Fibroblast of skin of left biceps (primary cell): ENCODE measurements around the gene EXOC6B.
"Not testable (repeated sequence)": the region's sequence is repeated elsewhere in the genome, so short reads cannot be mapped to it uniquely, and the experiment has no call there.

Experiments used
- DNase-seq, 2 experiments: peaks; one replicate each; pipeline ENCODE4 v3.0.0-alpha.2; 2013; ENCODE audit warnings: low read depth in 2 of 2

Gene EXOC6B

DNA sequence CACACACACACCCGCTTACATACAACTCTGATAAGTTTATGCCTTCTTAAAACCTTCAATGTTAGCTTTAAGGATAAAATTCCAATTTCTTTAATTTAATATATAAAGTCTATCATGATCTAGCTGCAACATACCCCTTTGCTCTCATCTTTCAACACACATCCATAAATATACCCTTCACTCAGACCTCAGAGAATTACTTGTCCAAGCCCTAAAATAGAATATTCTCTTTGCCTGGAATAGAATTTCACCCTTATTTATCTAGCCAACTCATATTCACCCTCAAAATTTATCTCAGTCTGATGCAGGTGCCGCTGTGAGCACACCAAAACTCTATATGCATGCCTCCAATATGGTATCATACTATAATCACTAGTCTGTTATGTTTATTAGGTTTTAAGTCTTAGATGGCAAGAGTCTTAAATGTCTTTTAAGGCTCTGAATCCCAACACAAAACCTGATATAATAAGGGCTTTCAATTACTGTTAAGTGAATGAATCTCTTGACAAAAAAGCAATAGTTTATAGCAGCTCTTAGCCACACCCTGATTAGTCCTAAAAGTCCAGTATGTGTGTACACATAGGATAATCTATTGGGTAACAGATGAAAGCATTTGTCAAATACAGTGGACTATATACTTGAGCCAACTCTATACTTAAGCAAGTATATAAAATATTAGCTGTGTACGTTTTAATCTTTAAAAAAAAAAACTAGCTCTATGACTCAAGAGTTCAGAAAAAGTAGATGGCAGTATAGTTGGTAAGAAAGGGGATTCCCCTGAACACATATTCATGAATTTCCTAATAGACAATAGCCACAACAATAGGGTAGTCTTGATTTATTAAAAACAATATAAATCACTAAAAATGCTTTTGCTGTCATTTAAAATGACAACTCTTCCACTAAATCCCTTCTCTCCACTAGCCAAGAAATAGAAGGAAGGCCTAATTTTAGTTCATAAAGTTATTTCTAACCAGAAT lies 144.5 kb downstream of the EXOC6B start:
- DNase-seq = no peak

DNA sequence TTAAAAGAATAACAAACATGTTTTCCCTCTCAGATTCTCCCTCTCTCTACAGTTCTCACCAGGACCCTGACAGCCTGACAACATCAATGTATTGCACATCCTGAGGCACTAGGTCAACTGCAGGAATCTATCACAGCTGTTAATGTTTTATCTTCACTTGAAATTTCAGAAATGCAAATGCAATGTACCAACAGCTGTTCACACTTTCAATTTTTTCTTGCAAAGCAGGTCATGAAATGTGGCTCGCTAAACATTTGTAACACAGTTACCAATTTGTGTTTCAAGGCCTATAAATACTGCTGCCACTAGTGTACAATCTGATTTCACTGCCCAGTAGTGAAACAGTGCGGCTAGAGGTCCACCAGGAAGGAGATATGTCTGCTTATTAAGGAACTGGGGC lies 147.8 kb downstream of the EXOC6B start:
- DNase-seq = no peak

DNA sequence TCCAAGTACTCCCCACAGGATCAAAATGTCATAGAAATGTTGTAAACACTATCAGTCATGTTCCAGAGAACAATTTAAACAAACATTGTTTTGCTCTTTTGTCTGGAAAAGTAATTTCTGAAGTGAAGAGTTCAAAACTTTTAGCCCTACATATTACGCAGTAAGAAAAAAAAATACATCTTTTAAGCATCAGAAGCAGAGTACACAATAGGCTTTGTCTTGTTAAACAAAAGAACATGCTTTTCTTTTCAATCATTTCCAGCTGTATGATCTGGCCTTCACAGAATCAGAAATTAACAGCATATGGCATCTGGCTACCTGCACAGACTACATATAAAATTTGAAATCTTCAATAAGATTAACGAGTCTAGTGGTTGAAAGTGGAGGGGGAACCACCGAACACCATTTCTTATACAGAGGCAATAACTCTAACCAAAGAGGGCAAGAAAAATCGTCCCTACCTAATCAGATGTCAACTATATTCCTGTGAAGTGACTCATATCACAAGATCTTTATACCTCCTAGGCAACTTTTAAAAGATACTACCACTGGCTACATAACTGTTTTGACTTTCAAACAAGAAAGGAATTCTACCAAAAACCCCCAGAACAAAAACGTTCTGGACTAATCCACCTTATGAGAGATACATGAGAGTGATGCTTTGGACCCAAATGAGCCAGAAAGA lies 149.3 kb downstream of the EXOC6B start:
- DNase-seq = no peak

DNA sequence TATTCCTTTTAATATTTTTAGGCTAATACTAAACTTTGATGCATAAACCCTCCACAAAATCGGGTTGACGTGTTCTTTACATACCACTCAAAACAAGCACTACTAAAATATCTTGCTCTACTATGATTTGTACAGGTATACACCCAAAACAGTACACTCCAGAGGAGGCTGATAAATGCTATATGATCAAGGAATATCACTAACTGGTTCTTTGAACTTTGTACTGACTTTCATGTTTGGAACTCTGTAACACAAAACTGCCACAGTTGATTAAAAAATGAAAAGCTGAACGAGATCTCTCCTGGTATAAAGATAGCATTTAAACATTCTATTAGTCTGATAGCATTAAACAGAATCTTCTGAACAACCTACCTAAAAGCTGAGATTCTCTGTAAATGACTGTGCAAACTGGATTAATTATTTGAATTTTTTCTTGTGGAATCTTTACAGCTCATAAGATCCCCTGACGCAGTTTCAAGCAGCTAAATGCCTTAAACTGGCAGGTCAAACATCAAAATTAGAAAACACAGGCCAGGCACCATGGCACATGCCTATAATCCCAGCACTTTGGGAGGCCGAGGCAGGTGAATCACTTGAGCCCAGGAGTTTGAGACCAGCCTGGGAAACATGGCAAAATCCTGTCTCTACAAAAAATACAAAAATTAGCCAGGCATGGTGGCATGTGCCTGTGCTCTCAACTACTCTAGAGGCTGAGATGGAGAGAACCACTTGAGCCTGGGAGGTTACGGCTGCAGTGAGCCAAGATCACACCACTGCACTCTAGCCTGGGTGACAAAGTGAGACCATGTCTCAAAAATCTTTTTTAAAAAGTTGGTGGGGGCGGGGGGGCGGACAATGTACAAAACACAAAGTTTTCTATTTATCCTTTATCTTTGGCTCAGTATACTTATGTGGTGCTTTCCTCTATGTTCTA lies 150.6 kb downstream of the EXOC6B start:
- no peak for DNase-seq

DNA sequence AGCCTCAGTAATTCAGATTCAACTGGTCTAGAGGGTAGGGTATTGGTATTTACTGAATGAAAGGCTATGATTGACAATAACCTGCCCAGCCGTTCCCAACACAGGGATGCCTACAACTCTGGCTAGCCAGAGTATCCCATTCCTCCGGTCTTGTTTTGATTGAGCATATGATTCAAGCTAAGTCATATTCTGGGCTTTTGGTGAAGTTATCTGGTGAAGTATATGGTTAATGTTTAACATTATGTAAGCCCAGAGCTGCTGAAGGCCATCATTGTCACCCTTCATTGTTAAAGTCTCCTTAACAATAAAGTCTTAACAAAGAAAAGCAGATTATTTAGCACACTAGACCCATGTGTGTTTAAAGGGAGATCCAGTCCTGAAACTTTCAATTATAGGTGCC lies 152.6 kb downstream of the EXOC6B start:
- DNase-seq = no peak

DNA sequence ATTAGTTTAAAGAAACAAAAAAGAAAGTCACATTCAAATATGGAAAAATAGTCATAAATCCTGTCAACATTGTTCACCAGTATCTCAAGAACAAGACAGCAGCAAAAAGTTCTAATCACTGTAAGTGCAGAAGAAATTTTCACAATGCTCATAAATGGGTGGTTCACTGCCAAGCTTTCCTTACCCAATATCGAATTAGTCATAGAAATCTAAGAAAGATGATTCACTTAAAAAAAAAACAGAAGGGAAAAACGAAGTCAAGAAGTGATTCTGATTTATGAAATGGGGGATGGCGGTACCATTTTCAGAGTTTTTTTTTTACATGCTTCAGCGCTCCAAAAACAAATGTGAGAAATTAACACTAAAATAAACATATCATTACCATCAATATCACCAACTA lies 156.7 kb downstream of the EXOC6B start:
- DNase-seq = peak; percentile 29 to 31

DNA sequence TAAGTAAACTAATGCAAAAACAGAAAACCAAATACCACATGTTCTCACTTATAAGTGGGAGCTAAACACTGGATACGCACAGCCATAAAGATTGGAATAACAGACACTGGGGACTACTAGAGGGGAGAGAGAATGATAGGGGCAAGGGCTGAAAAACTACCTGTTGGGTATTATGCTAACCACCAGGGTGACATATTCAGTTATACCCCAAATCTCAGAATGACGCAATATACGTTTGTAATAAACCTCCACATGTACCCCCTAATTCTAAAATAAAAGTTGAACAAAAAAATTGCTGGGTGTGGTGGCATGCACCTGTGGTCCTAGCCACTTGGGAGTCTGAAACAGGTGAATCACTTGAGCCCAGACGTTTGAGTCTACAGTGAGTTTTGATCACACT lies 157.2 kb downstream of the EXOC6B start:
- DNase-seq = no peak

DNA sequence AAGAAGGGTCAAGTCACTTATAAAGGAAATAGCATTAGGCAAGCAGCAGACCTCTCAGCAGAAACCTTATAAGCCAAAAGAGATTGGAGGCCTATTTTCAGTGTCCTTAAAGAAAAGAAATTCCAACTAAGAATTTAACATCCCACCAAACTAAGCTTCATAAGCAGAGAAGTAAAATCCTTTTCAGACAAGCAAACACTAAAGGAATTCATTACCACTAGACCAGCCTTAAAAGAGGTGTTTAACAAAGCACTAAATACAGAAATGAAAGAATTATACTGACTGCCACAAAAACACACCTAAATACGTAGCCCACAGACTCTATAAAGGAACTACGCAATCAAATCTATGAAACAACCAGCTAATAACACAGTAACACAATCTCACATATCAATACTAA lies 160.4 kb downstream of the EXOC6B start:
- no peak for DNase-seq

DNA sequence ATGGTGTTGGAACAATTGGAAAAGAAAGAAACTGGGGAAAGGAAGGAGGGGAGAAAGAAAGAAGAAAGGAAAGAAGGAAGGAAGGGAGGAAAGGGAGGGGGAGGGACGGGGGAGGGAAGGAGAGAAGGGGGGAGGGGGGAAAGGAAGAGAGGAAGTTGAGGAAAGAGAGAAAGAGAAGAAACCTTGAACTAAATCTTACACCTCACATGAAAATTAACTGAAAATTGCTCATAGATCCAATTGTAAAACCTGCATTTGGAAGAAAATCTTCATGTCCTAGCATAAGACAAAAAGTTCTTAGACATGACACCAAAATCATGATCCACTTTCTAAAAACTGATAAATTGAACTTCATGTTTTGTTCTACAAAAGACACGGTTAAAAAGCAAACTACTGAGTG lies 163.8 kb downstream of the EXOC6B start:
- no peak for DNase-seq

DNA sequence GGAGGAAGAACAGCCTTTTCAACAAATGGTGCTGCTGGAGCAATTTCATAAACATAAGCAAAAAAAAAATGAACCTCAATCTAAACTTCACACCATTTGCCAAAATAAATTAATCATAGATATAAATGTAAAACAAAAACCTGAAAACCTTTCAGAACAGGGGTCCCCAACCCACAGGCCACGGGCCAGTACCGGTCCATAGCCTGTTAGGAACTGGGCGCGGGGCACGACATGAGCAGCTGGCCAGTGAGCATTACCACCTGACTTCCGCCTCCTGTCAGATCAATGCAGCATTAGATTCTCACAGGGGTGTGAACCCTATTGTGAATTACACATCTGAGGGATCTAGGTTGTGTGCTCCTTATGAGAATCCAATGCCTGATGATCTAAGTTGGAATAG lies 176.0 kb downstream of the EXOC6B start:
- no peak for DNase-seq

DNA sequence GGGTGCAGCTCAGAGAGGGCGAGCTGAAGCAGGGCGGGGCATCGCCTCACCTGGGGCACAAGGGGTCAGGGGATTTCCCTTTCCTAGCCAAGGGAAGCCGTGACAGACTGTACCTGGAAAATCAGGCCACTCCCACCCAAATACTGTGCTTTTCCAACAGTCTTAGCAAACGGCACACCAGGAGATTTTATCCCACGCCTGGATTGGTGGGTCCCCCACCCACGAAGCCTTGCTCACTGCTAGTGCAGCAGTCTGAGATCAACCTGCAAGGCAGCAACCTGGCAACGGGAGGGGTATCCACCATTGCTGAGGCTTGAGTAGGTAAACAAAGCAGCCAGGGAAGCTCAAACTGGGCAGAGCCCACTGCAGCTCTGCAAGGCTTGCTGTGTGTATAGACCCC lies 184.6 kb downstream of the EXOC6B start:
- not testable (repeated sequence) for DNase-seq

DNA sequence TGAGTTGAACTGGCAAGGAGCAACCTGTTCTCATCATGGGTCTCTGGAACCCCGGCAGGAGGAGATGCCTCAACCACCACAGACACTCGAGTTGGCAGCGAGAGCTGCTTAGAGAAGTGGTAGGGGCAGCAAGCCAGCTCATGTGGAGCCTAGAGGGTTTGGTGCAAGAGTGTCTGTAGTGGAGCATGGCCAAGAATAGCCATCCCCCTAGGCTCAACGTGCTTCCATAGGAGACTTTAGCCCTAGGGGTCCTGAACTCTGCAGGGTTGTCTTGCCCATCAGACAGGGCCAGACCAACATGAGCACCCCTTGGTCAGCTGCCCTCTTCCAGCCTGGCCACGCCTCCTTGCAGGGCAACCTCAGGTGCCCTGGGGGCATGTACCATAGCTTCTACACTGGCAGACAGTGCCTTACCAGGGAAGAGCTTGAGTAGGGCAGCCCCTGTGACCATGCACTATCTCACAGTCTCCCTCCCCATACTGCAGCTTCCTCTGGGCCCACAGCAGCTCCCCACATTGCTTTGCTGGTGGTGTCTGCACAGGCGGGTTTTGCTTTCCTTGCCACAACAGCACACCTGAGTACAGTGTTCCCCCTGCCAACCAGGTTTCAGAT lies 187.1 kb downstream of the EXOC6B start:
- DNase-seq = no peak

DNA sequence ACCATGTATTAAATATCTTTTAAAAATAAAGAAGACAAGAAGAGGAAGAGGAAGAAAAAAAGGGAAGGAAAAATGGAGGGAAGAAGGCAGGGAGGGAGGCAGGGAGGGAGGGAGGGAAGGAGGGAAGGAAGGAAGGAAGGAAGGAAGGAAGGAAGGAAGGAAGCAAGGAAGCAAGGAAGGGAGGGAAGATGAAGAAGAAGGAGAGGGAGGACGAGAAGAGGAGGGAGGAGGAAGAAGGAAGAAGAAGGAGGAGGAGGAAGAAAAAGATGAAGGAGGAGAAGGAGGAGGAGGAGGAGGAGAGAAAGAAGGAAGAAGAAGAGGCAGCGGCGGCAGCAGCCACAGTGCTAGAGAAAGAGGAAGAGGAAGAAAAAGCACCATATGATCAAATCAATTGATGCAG lies 189.6 kb downstream of the EXOC6B start:
- no peak for DNase-seq

DNA sequence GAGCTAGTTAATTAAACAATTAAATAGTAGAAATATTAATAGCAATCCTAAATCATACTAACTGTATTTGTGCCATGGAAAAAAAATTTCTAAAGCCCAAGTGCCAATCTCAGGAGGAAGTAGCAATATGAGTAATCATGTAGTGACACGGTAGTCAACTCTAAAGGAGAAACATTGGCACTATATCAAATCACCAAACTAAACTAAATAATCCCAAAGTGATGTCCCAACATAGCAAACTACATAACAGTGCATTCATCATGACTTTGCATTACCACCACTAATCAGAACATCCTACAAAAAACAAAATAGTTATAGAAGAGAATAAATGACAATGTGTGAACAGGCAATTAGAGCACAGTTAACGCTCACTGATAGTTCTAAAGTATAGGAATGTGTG lies 195.1 kb downstream of the EXOC6B start:
- DNase-seq = no peak

DNA sequence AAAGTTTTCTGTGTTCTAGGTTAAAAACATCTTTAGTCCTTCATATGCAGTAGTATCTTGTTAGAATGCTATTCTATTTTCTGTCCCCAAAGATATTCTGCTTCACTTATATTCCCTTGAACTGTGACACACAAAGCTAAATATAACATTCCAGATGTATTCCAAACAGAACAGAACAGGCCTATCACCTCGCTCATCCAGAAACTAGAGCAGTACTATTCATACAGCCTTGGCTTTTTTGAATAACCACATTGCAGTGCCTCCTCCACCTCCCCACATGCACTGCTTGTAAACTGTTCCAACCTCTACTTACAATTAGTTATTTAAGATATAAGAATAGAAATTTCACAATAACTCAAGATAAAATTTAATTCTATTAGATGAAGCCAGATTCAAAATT lies 196.8 kb downstream of the EXOC6B start:
- no peak for DNase-seq

DNA sequence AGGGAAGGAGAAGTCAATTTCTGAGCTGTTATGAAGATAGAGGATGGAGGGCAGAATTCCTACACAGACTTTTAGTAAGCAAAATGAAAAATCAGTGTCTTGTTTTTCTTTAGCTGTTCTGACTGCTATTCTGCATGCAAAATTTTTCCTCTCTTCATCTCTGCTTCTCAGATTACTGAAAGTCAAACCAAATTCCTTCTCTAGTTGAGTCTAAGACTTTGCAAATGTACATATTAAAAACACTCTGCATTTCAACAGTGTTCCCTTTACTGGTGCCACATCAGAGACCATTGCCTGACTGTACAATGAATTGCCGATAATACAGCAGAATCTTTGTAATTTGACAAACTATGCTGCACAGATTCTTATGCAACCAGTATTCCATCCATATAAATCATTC lies 198.8 kb downstream of the EXOC6B start:
- DNase-seq = no peak

DNA sequence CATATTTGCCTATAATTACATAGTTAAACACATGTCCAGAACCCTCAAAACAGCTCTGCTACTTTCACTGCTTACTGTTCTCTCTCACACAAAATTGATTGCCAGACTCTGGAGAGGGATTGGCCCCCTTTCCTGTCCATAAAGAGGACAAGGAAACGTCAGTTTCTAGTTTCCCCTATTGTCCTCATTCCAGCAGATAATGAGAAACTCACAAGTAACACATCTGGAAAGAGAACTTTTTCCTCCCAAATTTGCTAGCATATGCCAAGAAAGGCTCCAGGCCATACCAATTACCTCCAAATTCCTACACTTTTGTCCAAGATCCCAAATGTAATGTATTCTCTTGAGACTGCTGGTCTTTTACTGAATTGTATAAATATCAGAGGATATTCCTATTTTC lies 200.5 kb downstream of the EXOC6B start:
- DNase-seq = no peak

DNA sequence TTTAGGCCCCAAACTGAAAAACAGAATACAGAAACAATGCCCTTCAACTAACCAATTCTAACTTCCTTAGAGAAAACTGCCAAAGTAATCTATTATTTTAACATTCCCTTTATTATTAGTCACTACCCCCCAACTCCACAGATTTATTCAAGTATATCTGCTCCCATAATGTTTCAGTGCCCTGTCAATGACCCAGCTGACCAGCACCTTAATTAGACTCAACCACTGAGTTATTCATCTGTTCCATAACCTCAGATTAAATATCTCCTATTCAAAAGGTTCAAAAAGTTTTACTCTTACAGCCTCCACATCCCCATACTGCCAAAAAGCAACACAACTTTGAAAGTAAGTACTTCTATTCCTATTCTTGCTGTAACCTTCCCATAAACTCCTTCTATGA lies 202.4 kb downstream of the EXOC6B start:
- no peak for DNase-seq

DNA sequence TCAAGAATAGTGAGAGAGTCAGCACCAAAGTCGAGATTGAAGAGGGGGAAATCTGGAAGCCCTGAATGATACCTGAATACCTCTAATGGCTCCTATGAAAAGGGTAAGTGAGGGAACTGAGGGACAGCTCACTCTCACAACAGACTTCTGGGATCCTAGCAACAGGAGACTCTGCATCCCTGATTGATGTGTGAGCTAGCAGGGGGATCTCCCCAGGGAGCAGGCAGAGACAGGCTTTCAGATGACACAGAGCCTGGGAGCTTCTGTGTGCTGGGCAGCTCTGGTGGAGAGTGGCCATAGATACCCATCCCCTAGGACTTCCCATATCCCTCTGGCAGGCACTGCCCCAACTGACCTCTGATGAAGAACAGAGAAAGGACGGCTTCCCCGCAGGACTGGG lies 206.2 kb downstream of the EXOC6B start:
- no peak for DNase-seq

DNA sequence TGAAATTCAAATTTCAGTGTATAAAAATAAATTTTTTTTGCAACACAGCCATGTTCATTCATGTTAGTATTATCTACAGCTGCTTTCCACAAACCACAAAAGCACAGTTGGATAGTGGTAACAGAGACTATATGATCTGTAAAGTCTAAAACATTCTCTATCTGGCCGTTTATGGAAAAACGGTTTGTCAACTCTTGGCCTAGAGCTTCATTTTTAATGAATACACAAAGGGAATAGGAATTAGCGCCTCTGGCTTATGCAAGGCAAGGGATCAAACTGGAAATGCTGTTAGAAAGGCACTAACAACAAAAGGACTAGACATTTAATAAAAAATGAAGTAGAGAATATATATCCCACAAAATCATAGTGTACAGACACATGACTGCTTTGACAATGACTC lies 211.9 kb downstream of the EXOC6B start:
- no peak for DNase-seq

DNA sequence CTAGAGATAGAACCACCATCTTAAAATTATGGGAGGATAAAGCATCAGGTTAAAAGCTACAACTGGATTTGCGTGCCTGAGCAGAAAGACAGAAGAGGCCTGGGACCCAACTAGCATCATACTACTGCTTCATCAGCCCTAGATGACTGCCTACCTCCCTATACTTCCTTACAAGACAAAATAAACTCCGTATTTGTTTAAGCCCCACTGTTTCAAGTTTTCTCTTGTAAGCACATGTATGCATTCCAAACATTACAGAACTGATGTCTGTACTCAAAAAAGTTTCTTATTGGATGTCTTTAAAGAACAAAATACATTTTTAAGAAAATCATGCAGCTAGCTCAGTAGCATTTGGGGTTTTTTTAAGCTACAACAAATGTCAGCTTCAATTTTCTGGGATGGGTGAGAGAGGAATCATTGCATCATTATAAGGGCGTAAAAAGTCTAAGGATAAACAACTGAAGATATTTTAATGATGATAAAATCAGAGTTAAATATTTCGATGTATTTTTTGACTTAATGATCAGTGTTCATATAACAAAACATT lies 213.1 kb downstream of the EXOC6B start:
- no peak for DNase-seq
